Cardiac fibroblast (primary cell): ENCODE data around the gene FOXI2.

Source experiments
- DNase-seq, 2 donors: peaks; one replicate each; pipeline versions ENCODE4 v3.0.0 to v3.0.0-alpha.2; 2010; ENCODE audit warnings: low read depth in 2 of 2
- H3K4me3 ChIP-seq, 2 donors: replicated peaks in 1 of 2; 1 replicate in 1 of 2; 2 replicates in 1 of 2; pipeline ENCODE4 v1.5.1; 2011; ENCODE audit warnings: low read depth in 2 of 2, low read length in 2 of 2, mild to moderate bottlenecking in 2 of 2, moderate library complexity in 1 of 2
- CTCF ChIP-seq: IDR thresholded peaks from one replicate; pipeline ENCODE4 v1.5.1; 2011; ENCODE audit warnings: low read depth, mild to moderate bottlenecking, low read length, inconsistent platforms

Gene FOXI2

GRCh38 chr10:127790066-127790624 lies 53.2 kb downstream of the FOXI2 start:
- H3K4me3 ChIP-seq: no peak overlapping the region
- no peak for DNase-seq
- no peak for TF ChIP-seq CTCF
